ENCODE measurements around the gene COL21A1. TPM values are rescaled to one million over a fixed set of nuclear protein-coding genes. Genes with fewer than 3 reads are reported as not detected.

Gene COL21A1
- total RNA-seq, 1 donor from 2014 or later = 16.7 TPM

DNA sequence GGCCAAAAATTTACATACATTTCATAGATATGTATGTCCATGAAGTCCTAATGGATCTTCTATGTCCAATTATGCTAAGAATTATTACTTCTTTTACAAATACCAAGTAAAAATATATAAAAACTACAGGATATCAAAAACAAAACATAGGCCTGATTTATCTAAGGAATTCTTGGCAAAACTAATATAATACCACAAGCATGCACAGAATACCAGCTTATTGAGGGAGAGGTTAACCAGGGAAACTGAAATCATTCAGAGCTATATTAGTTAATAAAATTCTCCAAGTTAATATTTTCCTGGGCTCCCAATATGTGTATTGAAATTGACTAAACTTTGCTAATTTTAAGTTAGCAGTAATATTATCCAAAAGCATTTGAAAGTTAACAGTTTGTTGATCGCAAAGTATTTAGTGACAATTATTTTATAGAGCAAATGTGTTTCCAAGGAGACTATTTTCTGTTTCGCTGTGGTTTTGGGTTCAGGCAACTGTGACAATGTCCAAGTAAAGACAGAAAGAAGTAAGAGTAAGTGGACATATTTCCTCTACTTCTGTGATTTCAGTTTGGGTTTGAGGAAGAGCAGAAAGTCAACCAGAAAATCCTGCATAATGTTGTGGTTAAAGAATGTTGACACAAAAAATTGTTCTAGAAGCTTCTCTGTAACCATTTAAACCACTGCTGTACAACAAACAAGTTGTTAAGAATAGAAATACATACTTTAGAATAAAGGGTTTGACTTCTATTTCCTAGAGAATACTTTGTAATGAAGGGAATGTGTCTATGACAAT, 167.4 kb downstream of the COL21A1 start:
- TF ChIP-seq, protein P1, sequence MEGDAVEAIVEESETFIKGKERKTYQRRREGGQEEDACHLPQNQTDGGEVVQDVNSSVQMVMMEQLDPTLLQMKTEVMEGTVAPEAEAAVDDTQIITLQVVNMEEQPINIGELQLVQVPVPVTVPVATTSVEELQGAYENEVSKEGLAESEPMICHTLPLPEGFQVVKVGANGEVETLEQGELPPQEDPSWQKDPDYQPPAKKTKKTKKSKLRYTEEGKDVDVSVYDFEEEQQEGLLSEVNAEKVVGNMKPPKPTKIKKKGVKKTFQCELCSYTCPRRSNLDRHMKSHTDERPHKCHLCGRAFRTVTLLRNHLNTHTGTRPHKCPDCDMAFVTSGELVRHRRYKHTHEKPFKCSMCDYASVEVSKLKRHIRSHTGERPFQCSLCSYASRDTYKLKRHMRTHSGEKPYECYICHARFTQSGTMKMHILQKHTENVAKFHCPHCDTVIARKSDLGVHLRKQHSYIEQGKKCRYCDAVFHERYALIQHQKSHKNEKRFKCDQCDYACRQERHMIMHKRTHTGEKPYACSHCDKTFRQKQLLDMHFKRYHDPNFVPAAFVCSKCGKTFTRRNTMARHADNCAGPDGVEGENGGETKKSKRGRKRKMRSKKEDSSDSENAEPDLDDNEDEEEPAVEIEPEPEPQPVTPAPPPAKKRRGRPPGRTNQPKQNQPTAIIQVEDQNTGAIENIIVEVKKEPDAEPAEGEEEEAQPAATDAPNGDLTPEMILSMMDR (IDR thresholded peaks at IDR 0.05) = no peak
- no peak for TF ChIP-seq POLR2A (IDR thresholded peaks at IDR 0.05)
- no peak for TF ChIP-seq POLR2AphosphoS5 (IDR thresholded peaks at IDR 0.05; ENCODE audit: insufficient read depth in 1 of 2, low read depth in 1 of 2)
- Histone ChIP-seq H3K36me3 (peaks cover 0 to 5% of the 10 kb centered on the region in 2 donors), H3K9me3 (no peaks in the 10 kb centered on the region), H3K27me3 (no peaks in the 10 kb centered on the region), H3K4me1 (no peaks in the 10 kb centered on the region), H3K27ac (no peak overlapping the region), H3K4me3 (no peak overlapping the region)
- no peak for DNase-seq (ENCODE audit: extremely low spot score in 2 of 2)
- intact Hi-C loops (cut with DNase I) = no loop called here

DNA sequence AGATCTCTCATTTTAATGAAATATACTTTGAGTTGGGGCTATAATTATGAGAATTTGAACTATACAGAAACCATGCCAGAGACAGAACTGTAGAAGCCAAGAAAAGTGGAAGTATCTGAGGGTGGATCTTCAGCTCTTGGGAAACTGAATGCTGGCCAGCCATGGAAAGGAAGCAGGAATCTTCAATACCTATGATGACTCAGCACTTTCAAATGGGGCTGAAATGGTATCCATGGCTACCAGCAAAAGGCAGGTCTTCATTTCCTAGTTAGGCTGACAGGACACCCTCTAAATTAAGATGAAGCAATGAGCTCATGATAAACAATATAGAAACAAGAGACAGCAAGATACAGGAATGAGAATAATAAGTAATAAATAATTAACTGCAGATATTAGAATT, 171.3 kb downstream of the COL21A1 start:
- TF ChIP-seq POLR2AphosphoS5 (IDR thresholded peaks at IDR 0.05; ENCODE audit: insufficient read depth in 1 of 2, low read depth in 1 of 2) (no peak), POLR2A (IDR thresholded peaks at IDR 0.05) (no peak)
- TF ChIP-seq, protein P1 (IDR thresholded peaks at IDR 0.05) = no peak
- H3K27me3 ChIP-seq = no peaks in the 10 kb centered on the region
- no peaks in the 10 kb centered on the region for H3K9me3 ChIP-seq
- H3K36me3 ChIP-seq = peaks cover 0 to 5% of the 10 kb centered on the region in 2 donors
- intact Hi-C loops (cut with DNase I) = no loop called here
- no peaks in the 10 kb centered on the region for H3K4me1 ChIP-seq
- DNase-seq (ENCODE audit: extremely low spot score in 2 of 2) = no peak
- no peak overlapping the region for H3K27ac ChIP-seq
- no peak overlapping the region for H3K4me3 ChIP-seq

DNA sequence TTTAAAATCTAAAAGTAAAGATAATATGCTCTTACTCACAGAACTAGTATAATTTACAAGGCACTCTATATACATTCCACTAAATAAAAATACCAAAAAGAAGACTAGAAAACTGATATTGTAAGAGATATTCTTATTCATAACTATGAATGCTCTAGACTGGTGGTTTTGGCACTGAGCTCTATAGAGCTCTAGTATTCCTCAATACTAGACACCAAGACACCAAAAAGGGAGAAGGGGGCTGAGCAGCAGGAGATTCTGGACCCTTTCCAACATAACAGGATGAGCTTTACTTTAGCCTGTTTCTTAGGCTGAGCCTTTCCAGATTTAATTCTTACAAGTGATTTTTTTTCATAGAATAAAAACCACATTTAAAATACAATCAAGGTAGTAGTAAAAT, 173.6 kb downstream of the COL21A1 start:
- Histone ChIP-seq H3K9me3 (no peaks in the 10 kb centered on the region), H3K27me3 (no peaks in the 10 kb centered on the region), H3K4me3 (no peak overlapping the region), H3K4me1 (no peaks in the 10 kb centered on the region), H3K36me3 (peaks cover 0 to 5% of the 10 kb centered on the region in 2 donors), H3K27ac (no peak overlapping the region)
- no peak for TF ChIP-seq POLR2AphosphoS5 (IDR thresholded peaks at IDR 0.05; ENCODE audit: insufficient read depth in 1 of 2, low read depth in 1 of 2)
- no peak for TF ChIP-seq POLR2A (IDR thresholded peaks at IDR 0.05)
- TF ChIP-seq, protein P1 (IDR thresholded peaks at IDR 0.05) = no peak
- intact Hi-C loops (cut with DNase I) = no loop called here
- no peak for DNase-seq (ENCODE audit: extremely low spot score in 2 of 2)

DNA sequence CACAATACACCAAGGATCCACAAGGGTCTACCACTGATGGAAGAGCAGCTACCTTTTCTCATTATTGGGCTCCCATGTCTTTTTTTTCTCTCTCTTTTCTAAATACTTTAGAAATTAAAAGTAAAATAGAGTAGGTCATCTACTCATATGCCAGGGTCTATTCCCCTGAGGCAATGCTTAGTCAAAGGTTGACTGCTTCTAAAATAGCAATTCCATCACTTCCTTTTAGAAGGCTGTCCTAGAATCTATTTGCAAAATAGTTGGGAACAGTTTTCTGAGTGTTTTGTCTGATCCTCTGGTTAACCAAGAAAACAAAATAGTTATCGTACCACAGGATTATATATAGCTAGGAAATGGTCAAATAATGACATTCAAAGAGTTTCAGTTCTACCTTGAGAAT, 174.1 kb downstream of the COL21A1 start:
- H3K27ac ChIP-seq = no peak overlapping the region
- intact Hi-C loops (cut with DNase I) = no loop called here
- H3K27me3 ChIP-seq = no peaks in the 10 kb centered on the region
- H3K36me3 ChIP-seq = peaks cover 0 to 5% of the 10 kb centered on the region in 2 donors
- no peaks in the 10 kb centered on the region for H3K9me3 ChIP-seq
- H3K4me1 ChIP-seq = no peaks in the 10 kb centered on the region
- no peak overlapping the region for H3K4me3 ChIP-seq
- TF ChIP-seq POLR2A (IDR thresholded peaks at IDR 0.05) (no peak), POLR2AphosphoS5 (IDR thresholded peaks at IDR 0.05; ENCODE audit: insufficient read depth in 1 of 2, low read depth in 1 of 2) (no peak)
- TF ChIP-seq, protein P1 (IDR thresholded peaks at IDR 0.05) = no peak
- no peak for DNase-seq (ENCODE audit: extremely low spot score in 2 of 2)

DNA sequence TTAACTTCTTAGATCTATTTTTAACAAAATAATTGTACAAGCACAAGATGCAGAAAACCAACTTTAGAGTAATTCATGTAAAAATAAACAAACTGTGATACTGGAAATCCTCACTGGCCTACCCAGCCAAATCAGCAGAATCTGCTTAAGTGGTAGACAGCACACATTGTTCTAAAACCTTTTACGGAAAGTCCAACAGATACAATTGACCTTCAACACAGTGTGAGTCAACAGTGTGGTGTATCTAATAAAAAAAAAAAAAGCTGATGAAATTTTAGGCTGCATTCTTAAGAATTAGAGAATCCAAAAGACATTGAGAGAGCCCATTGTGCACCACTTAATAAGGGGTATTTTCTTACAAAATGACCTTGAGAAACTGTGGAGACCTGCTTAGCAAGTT, 174.5 kb downstream of the COL21A1 start:
- DNase-seq (ENCODE audit: extremely low spot score in 2 of 2) = no peak
- Histone ChIP-seq H3K36me3 (peaks cover 0 to 5% of the 10 kb centered on the region in 2 donors), H3K27ac (no peak overlapping the region), H3K4me3 (no peak overlapping the region), H3K9me3 (no peaks in the 10 kb centered on the region), H3K27me3 (no peaks in the 10 kb centered on the region), H3K4me1 (no peaks in the 10 kb centered on the region)
- TF ChIP-seq POLR2AphosphoS5 (IDR thresholded peaks at IDR 0.05; ENCODE audit: insufficient read depth in 1 of 2, low read depth in 1 of 2) = no peak
- TF ChIP-seq, protein P1 (IDR thresholded peaks at IDR 0.05) = no peak
- no peak for TF ChIP-seq POLR2A (IDR thresholded peaks at IDR 0.05)
- intact Hi-C loops (cut with DNase I) = no loop called here

All from vagina (tissue), 2 donors.